IPS DF 4.7 (cell line): ENCODE measurements around the gene WNT5B.

Source experiments
- DNase-seq: peaks from one replicate; pipeline ENCODE4 v3.0.0-alpha.2; 2013; ENCODE audit warnings: low spot score; ENCODE audit errors: extremely low read depth

The WNT5B gene

DNA sequence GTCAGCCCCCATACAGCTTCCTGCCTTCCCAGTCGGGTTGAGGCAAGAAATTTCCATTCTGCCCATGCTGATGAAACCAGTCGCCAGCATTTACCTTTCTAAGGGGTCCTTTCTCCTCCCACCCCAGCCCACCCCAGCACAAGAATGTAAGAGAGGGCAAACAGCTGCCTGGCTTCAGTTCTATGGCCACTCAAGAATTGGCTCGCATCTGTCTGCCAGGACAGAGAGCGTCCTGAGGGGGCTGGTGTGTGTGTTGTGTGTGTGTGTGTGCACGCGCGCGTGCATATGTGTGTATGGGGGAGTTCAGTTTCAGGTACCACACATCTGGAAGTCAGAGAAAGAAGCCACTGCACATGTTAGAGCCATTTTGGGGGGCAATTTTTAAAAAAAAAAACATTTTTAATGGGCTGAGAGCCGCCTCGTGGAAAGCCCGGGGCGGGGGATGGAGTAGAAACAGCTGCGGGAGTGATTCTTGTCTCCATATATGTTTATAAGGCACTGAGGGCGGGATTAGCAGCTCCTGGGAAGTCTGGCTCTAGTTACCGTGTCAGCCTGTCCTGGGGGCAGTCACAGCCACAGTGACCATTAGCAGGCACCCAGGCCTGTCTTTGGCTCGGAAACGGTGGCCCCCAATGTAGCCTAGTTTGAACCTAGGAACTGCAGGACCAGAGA lies at the start of gene WNT5B:
WNT5B (plus strand) TSS at position 566 of the 672 bp plus-strand sequence. CDS start 2,124 bp downstream, outside the sequence.
- no peak for DNase-seq

- DNase-seq = no peak
These were observed 49.2 kb upstream of the WNT5B start for GRCh38 chr12:1579651-1580435.

DNA sequence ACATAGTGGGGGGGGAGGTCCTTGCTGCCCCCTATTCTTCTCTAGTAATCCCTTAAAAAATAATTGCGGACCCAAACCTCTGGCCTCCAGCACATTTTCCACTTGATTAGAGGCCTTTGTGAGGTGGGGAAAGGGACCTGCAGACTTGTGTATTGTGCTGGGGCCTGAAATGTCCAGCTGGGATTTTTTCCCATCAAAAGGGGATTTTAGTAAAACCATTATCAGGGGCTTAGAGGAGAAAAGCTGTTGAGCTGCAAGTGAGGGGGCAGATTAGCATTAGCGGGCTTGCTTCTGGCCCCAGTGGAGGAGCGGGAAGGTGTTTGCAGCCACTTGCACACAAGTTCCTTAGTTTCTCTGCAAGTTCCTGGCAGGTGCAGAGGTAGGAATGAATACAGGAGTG lies 48.5 kb upstream of the WNT5B start:
- no peak for DNase-seq

DNA sequence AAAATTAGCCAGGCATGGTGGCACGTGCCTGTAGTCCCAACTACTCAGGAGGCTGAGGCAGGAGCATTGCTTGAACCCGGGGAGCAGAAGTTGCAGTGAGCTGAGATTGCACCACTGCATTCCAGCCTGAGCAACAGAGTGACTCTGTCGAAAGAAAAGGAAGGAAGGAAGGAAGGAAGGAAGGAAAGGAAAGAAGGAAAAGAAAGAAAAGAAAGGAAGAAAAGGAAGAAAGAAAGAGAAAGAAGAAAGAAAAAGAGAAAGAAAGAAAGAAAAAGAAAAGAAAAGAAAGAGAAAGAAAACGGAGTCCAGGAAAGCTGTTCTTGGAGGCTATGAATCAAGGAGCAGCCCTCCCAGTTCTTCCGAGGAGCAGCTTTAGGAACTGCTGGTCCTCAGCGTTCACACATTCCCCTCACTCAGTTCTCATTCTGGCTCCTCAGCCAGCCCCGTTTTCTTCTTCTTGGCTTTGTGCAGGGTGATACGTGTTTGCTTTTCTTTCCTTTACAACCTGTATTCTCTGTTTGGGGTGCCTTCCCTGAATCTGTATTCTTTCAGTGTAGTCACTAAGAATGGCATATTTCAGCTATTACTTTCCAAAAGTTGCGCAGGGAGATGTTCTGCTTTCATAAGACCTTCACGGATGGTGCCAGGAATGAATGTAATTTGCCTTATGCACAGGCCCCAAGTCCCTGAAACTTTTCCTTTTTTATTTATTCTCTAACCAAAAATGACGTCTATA lies 46.9 kb upstream of the WNT5B start:
- no peak for DNase-seq

DNA sequence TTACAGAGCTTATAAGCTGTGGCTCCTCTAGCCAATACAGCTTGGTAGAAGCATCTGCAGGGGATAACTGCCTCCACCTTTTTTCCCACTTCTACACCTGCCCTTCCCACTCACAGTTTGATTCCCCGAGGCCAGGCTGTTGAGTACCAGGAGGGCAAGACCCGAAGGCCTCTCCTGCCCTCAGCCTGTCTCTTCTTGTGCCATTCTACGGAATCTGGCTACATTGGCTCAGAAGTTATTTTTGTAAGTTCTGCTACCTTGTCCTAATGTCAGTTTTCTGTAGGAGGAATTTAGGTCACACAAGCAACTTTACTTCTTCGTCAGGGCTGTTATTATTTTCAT lies 46.4 kb upstream of the WNT5B start:
- DNase-seq = no peak

GRCh38 chr12:1583421-1584078 lies 45.5 kb upstream of the WNT5B start:
- no peak for DNase-seq

DNA sequence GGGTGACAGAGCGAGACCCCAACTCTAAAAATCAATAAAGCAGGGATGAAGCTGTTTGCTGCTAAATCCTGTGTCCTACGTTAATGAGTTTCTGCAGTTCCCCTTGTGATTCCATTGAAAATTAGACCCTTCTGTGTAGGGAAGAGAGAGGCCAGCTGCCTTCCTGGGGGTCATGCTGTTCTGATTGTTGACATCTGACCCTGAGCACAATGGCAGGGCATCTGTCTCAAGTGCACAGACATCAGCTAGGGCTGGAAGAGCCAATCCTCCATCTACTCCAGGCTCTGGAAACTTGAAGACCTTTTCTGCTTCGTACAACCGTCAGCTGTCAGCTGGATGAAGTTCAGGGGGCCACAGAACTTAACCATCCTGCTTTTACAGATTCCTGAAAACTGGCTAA lies 44.7 kb upstream of the WNT5B start:
- no peak for DNase-seq

DNA sequence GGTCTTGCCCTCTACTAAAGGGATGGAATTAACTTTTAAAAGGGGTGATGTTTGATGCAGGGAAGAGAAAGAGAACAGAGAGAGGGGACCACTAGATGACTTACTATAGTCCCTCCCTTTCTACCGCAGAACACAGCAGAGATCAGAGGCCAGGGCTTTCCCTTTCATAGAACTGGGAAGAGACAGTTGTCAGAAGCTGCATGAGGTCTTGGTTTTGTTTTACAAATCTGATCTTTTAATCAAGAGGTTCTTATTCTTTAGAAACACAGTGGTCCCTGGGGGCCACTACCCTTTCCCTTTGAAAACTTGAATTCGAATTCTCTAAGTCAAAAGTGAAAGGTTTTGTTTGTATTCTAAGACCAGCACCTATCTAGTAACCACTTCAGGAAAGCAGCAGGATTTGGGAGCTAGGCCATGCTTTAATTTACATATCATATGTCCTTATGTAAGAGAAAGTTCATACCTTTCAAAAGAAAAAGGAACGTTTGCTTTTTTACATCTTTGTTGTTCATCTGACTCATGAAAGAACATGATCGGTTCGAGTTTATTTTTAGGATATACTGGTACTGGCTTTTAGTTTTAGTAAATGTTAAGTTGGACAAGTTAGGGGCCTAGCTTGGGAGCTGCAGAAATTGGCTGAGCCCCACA lies 41.0 kb upstream of the WNT5B start:
- no peak for DNase-seq

DNA sequence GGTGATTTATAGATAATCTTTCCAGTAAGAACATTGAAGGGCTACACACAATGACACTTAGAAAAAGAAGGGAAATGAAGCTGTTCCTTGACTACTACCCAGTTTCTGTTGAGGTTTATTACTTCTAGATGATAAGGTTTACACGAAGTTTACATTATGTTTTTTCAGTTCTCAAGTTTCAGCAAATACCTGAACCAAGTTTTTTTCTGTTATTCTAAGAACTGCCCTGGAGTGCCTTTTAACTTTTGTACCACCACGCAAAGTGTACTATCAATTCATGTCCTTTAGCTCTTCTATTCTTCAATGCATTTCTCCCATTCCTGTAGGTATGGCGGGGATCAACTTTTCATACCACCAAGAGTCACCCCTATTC lies 40.5 kb upstream of the WNT5B start:
- no peak for DNase-seq

DNA sequence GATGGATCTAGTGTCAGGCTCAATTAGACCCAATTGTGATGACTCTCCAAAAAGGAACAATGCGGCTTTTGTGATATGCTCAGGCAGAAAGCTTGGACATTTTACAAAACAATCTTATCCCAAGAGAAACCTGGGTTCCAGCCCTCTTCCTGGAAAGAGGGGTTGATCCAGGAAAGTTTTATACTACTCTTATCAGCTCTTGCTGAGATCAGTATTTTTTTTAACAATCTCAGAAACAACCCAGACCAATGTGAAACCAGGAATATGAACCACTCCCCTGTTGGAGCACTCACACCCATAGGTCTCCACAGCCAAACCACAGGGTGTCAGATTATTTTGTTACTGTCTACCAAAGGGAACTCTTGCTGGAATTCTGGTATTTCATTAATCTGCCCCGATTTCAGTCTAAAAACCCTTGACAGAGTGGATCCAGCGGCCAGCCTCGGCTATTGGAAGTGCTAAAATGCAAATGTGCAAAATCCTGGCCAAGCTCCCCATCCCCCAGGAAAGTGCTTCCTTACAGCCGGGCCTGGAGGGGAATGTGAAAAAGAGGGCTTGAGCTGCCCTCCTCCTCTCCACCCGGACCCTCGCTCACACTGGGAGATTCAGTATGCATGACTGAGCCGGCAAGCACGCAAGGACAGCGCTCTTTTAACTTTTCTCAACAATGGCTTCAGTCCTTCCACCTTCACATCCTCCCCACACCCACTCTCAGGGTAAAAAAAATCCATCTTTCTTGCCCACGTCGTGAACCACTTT lies 38.6 kb upstream of the WNT5B start:
- no peak for DNase-seq

DNA sequence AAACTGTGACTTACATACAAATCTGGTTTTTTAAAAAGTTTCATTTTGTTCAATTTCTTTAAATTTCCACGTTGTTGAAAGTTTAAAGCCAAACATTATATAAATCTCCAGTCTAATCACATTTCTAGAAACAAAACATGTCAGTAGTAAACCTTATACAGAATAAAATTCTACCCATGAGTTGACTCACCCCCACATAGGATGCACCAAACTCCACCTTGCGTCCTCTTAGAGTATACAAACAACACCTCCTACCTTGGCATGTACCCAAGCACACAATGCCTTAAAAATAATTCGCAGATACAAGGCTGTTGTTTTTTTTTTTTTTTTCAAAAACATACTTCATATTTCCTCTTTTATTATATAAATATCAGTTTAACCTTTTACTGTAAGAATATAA lies 38.0 kb upstream of the WNT5B start:
- no peak for DNase-seq

DNA sequence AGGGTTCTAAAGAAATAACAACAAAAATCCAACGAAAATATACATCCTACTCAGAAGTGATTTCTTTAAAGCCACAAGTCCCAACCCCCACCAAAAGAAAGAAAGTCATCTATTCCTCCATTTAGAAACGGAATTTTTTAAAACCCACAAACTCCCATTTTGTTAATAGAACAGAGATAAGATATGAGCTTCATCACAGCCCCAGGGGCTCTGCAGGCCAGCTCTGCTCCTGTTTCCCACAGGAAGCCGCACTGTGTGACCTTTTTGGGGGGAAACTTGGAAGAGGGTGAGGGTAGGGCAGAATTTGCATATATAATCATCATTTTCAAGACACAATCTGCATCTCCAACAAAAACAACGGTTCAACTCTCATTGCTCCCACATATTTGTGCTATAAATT lies 37.5 kb upstream of the WNT5B start:
- DNase-seq = no peak

- no peak for DNase-seq
These were observed 36.4 kb upstream of the WNT5B start for GRCh38 chr12:1592444-1593173.

- no peak for DNase-seq
These were observed 35.6 kb upstream of the WNT5B start for GRCh38 chr12:1593174-1594005.

- no peak for DNase-seq
These were observed 35.1 kb upstream of the WNT5B start for GRCh38 chr12:1594006-1594260.

DNA sequence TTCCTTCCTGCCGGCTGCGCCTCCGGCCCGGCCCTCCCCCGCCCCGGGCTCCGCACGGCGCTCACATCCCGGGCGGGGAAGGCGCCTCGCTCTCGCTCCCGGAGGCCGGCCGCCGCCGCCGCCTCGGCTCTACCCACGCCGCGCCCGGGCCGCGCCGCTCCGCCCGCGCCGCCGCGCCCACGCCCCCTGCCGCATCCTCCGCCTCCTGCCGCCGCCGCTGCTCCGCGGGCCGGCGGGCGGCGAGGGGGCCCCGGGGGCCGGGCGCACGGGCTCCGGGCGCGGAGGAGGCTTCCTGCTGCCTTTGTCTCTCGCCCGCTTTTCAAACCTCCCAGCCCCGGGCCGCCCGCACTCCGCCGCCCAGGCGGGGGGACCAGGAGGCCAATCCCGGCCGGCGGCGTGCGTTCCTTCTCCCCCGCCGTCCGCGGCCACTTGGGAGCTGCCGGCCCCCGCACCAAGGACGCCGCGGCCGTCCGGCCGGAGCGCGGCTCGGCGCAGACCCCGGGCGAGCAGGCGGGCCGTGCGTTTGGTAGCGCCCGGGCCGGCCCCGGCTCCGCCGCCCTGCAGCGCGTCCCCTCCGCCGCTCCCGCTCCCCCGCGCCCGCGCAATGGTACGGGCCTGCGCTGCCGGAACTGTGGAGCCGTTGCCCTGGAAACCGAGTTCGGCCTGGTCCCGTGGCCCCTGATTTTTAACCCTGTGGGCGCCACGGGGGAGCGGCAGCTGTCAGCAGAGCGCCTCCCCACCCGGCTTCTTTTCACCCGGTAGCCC lies 34.6 kb upstream of the WNT5B start, which contains the start of gene FBXL14:
FBXL14 (minus strand) TSS at position 321 of the 765 bp plus-strand sequence. CDS start 515 bp downstream, outside the sequence.
- no peak for DNase-seq

GRCh38 chr12:1595026-1595561 lies 33.9 kb upstream of the WNT5B start:
- DNase-seq = no peak

DNA sequence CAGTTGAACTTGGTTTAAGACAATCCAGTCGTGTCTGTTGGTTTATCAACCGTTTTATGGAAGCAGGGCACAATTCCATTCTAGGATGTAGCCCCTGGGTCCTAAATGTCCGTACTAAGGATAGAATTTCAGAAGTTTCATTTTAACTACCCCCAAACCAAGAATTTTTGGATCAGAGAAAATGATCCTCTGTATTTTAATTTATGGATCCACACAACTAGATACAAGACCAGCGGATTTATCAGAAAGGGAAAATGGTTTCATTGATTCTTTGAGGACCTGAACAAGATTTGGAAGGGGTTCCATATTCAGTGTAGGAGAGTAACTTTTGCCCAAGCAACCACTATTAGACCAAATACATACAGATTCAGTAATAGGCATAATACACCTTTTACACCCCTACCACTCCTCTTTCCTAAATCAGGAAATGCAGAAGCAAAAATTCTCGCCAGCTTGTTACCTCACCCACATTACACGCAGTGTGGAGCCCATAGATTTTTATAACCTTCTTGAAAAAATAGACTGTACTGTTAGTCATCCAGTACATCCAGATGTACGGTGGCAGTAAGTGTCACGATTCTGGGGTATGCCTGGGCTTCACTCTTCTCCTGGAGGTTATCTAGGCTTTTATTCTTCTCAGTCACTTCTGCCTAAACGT lies 33.2 kb upstream of the WNT5B start:
- no peak for DNase-seq
